GM12878 (cell line): ENCODE results near the gene TXLNG. TPM values are rescaled to one million over a fixed set of nuclear protein-coding genes. Genes with fewer than 3 reads are reported as not detected.

ENCODE experiments used
- ATAC-seq: fragments of 200-7000 bp; cut with Tn5 transposase; 3 replicates; pipeline ENCODE4 v1.9.1; 2020; ENCODE audit warnings: mild to moderate bottlenecking, moderate library complexity
- BruUV-seq: library from RNA; stranded (reverse); fragments of 400-500 nt; replicated peaks from 2 replicates; lab custom pipeline; 2021; lab: Mats Ljungman, UMichigan
- CTCF ChIA-PET: fragments of 300-600 bp; sonication (Branson Sonifier 250); formaldehyde crosslinking; extraction: SDS; loops from one replicate; lab custom pipeline; 2021; ENCODE audit warnings: inconsistent platforms; lab: Yijun Ruan, JAX
- POLR2A ChIA-PET: fragments of 350-600 bp; formaldehyde crosslinking; extraction: SDS; loops from one replicate; lab custom pipeline; 2021; ENCODE audit warnings: inconsistent platforms; lab: Charles Lee
- RAD21 ChIA-PET: fragments of 300-600 bp; sonication (Branson Sonifier 250); formaldehyde crosslinking; loops from one replicate; lab custom pipeline; 2023; ENCODE audit warnings: antibody characterized with exemption; ENCODE audit not compliant: unreplicated experiment; lab: Charles Lee
- SMC1A ChIA-PET: fragments of 300-600 bp; sonication (Branson Sonifier 250); formaldehyde crosslinking; loops from one replicate; lab custom pipeline; 2023; ENCODE audit not compliant: unreplicated experiment, uncharacterized antibody; lab: Charles Lee
- DNase-seq: peaks from one replicate; pipeline ENCODE4 v3.0.0-alpha.2; 2011; ENCODE audit warnings: low read depth, low spot score
- FAIRE-seq: peaks from 3 replicates; lab custom pipeline; 2011; peaks lifted over from hg19 to GRCh38; lab: Jason Lieb, UNC
- H2AFZ ChIP-seq: 2 replicates; pipeline ENCODE4 v1.6.0; 2011; ENCODE audit warnings: low read depth, low read length, control low read depth; ENCODE audit not compliant: control insufficient read depth
- H3K27ac ChIP-seq: 2 replicates; pipeline ENCODE4 v1.5.1; 2011; ENCODE audit warnings: control low read depth; ENCODE audit not compliant: control insufficient read depth, insufficient read depth
- H3K27me3 ChIP-seq, 2 experiments: replicated peaks in 1 of 2; 2 replicates each; pipeline versions ENCODE4 v1.6.0 to v1.6.1; 2011; ENCODE audit warnings: low read length in 1 of 2; ENCODE audit not compliant: control insufficient read depth in 2 of 2, insufficient read depth in 2 of 2
- H3K36me3 ChIP-seq, 2 experiments: 2 replicates each; pipeline ENCODE4 v1.5.1; 2011; ENCODE audit warnings: low read length in 1 of 2; ENCODE audit not compliant: control insufficient read depth in 2 of 2, insufficient read depth in 2 of 2
- H3K4me1 ChIP-seq: 2 replicates; pipeline ENCODE4 v1.6.1; 2011; ENCODE audit warnings: mild to moderate bottlenecking, low read length, moderate library complexity, mixed read lengths; ENCODE audit not compliant: control insufficient read depth, insufficient read depth
- H3K4me2 ChIP-seq: 2 replicates; pipeline ENCODE4 v1.6.0; 2011; ENCODE audit warnings: control low read depth; ENCODE audit not compliant: control insufficient read depth, insufficient read depth
- H3K4me3 ChIP-seq: fragments of 200-600 bp; sonication (generic); 2 replicates; pipeline ENCODE4 v1.5.1; 2016
- H3K79me2 ChIP-seq: 2 replicates; pipeline ENCODE4 v1.6.0; 2011; ENCODE audit warnings: low read length; ENCODE audit not compliant: control insufficient read depth, insufficient read depth
- H3K9ac ChIP-seq: 2 replicates; pipeline ENCODE4 v1.8.0; 2011; ENCODE audit warnings: low read length, control low read depth, mixed read lengths; ENCODE audit not compliant: control insufficient read depth, insufficient read depth
- H3K9me3 ChIP-seq: replicated peaks from 3 replicates; pipeline ENCODE4 v1.5.1; 2011; ENCODE audit warnings: mild to moderate bottlenecking, low read length; ENCODE audit not compliant: control insufficient read depth, insufficient read depth
- H4K20me1 ChIP-seq: 2 replicates; pipeline ENCODE4 v1.6.0; 2011; ENCODE audit not compliant: control insufficient read depth, insufficient read depth
- FOXM1 ChIP-seq: IDR thresholded peaks from 2 replicates; pipeline ENCODE4 v1.6.1; 2012; ENCODE audit warnings: low read depth, mild to moderate bottlenecking, inconsistent platforms, low read length, moderate library complexity
- HDAC6 ChIP-seq: fragments of 200-600 bp; sonication (generic); IDR thresholded peaks from one replicate; pipeline ENCODE4 v1.8.0; 2017; ENCODE audit warnings: antibody characterized with exemption; ENCODE audit not compliant: unreplicated experiment
- JUND ChIP-seq: IDR thresholded peaks from 2 replicates; pipeline ENCODE4 v1.6.1; 2012; ENCODE audit warnings: low read depth, mild to moderate bottlenecking, low read length, improper control_type of control experiment, moderate library complexity
- KDM1A ChIP-seq: fragments of 200-600 bp; sonication (generic); IDR thresholded peaks from 2 replicates; pipeline ENCODE4 v1.6.1; 2016; ENCODE audit warnings: borderline replicate concordance
- MTA3 ChIP-seq: IDR thresholded peaks from 2 replicates; pipeline ENCODE4 v1.6.1; 2012; ENCODE audit warnings: low read length, inconsistent platforms, borderline replicate concordance
- NRF1 ChIP-seq: conservative IDR thresholded peaks from 2 replicates; pipeline ENCODE4 v1.6.1; 2011; ENCODE audit warnings: mild to moderate bottlenecking, low read depth, low read length, improper control_type of control experiment
- RFX5 ChIP-seq: IDR thresholded peaks from 2 replicates; pipeline ENCODE4 v1.6.1; 2011; ENCODE audit warnings: low read depth, low read length, improper control_type of control experiment
- SKIL ChIP-seq: fragments of 450-650 bp; IDR thresholded peaks from 2 replicates; pipeline ENCODE4 v1.6.1; 2017; ENCODE audit warnings: mild to moderate bottlenecking, low read depth, inconsistent platforms; ENCODE audit not compliant: poor library complexity, severe bottlenecking
- SMARCA5 ChIP-seq: fragments of 450-650 bp; IDR thresholded peaks from 2 replicates; pipeline ENCODE4 v1.6.1; 2017; ENCODE audit warnings: mild to moderate bottlenecking
- SMC3 ChIP-seq: IDR thresholded peaks from 2 replicates; pipeline ENCODE4 v1.6.1; 2011; ENCODE audit warnings: low read length, improper control_type of control experiment, borderline replicate concordance
- ZSCAN29 ChIP-seq: fragments of 450-650 bp; IDR thresholded peaks from 2 replicates; pipeline ENCODE4 v1.6.1; 2017; ENCODE audit warnings: mild to moderate bottlenecking, moderate library complexity
- WGBS: methylation state at CpG from one replicate; pipeline ENCODE4 v1.1.6; 2016; ENCODE audit warnings: low lambda C conversion rate; ENCODE audit not compliant: insufficient replicate concordance, insufficient coverage; ENCODE audit errors: missing lambda C conversion rate; 5-methylcytosine and 5-hydroxymethylcytosine counted together
- in situ Hi-C: fragments of 300-500 bp; cut with MboI; formaldehyde crosslinking; loops from 9 replicates; pipeline ENCODE4 v1.14.3; 2018; ENCODE audit warnings: mixed read lengths
- intact Hi-C: fragments of 100-400 bp; cut with micrococcal nuclease; formaldehyde crosslinking; loops from one replicate; pipeline ENCODE4 v1.14.2; 2022; ENCODE audit not compliant: unreplicated experiment
- polyA plus RNA-seq, 11 experiments: library from polyadenylated mRNA; depleted of rRNA in 4 of 11; unstranded in 6 of 11; stranded (reverse) in 5 of 11; fragments of >200 nt; fragmentation: Nextera tagmentation in 4 of 11; fragmentation: Illumina TruSeq in 1 of 11; extraction: Ambion mirVana in 4 of 11; extraction: Trizol in 1 of 11; gene quantifications; 1 replicate in 1 of 11; 2 replicates in 10 of 11; pipeline versions ENCODE4 v1.2.1 to v1.2.3, GENCODE V29; 2011 to 2016; ENCODE audit warnings: inconsistent platforms in 2 of 11, missing spikeins in 2 of 11, low read depth in 1 of 11
- total RNA-seq, 4 experiments: library from RNA; depleted of rRNA in 3 of 4; stranded (reverse); fragments of >200 nt in 3 of 4; fragmentation: Illumina TruSeq in 1 of 4; extraction: Trizol in 1 of 4; gene quantifications; 2 replicates each; pipeline versions ENCODE4 v1.2.1 to v1.2.3, GENCODE V29; 2013 to 2021
- TF ChIP-seq, protein P1 (sequence below): IDR thresholded peaks from 2 replicates; pipeline ENCODE4 v1.6.1; 2011; ENCODE audit warnings: mild to moderate bottlenecking, low read depth, low read length, moderate library complexity; ENCODE audit not compliant: insufficient replicate concordance

TXLNG gene
- total and polyA plus RNA-seq, 10 of the 15 experiments (the other 5 are each of a cell fraction or from before 2014, with no cell fraction given), result 9.9 to 40.7 (median 19.5) TPM

- no peak for TF ChIP-seq NRF1
- TF ChIP-seq SMARCA5, result no peak
Observed at GRCh38 chrX:16839219-16839851, 53.1 kb downstream of the TXLNG start (continued).

GRCh38 chrX:16839852-16840460 lies 53.7 kb downstream of the TXLNG start:
- H3K4me2 ChIP-seq, result no peak overlapping the region
- H3K9me3 ChIP-seq, result no peaks in the 10 kb centered on the region
- DNase-seq, result no peak
- intact Hi-C loops (no loop called here), in situ Hi-C loops (no loop called here)
- TF ChIP-seq SMC3, result no peak
- H2AFZ ChIP-seq, result no peak overlapping the region
- no peaks in the 10 kb centered on the region for H4K20me1 ChIP-seq
- ChIA-PET CTCF (interaction anchor here (1.0 to 1.2 kb wide), 2 partner anchors 11 to 14 kb away, joined by 3 to 5 read pairs; no protein-coding TSS in a partner anchor), RAD21 (no interaction called here), SMC1A (interaction anchor here (2.0 kb wide), 1 partner anchor 14 kb away, joined by 5 read pairs; no protein-coding TSS in a partner anchor), POLR2A (no interaction called here)
- H3K27ac ChIP-seq, result no peak overlapping the region
- H3K79me2 ChIP-seq, result no peaks in the 10 kb centered on the region
- H3K4me1 ChIP-seq, result no peaks in the 10 kb centered on the region
- ATAC-seq, result no peak
- no TSS peak for BruUV-seq
- no peaks in the 10 kb centered on the region for H3K27me3 ChIP-seq
- WGBS, result 95% methylated on average over 14 of the region's 14 CpGs
- no peak for FAIRE-seq
- no peak overlapping the region for H3K9ac ChIP-seq
- H3K36me3 ChIP-seq, result peaks cover 10 to 33% of the 10 kb centered on the region in 2 experiments
- H3K4me3 ChIP-seq, result no peak overlapping the region

- intact Hi-C loops (no loop called here), in situ Hi-C loops (no loop called here)
- Histone ChIP-seq H3K9ac (no peak overlapping the region), H3K4me2 (no peak overlapping the region), H2AFZ (no peak overlapping the region), H3K4me1 (no peaks in the 10 kb centered on the region), H3K27ac (no peak overlapping the region), H3K27me3 (no peaks in the 10 kb centered on the region), H3K79me2 (no peaks in the 10 kb centered on the region), H3K9me3 (no peaks in the 10 kb centered on the region), H3K4me3 (no peak overlapping the region), H4K20me1 (no peaks in the 10 kb centered on the region), H3K36me3 (peaks cover 8 to 27% of the 10 kb centered on the region in 2 experiments)
- POLR2A ChIA-PET, result no interaction called here
- ATAC-seq, result no peak
- WGBS, result 100% methylated on average over 3 of the region's 3 CpGs
- no TSS peak for BruUV-seq
- no peak for FAIRE-seq
- SMC1A ChIA-PET, result no interaction called here
- no peak for DNase-seq
- RAD21 ChIA-PET, result no interaction called here
- CTCF ChIA-PET, result interaction anchor here (2.1 kb wide), 1 partner anchor 17 kb away, joined by 12 read pairs; no protein-coding TSS in a partner anchor
- no peak for TF ChIP-seq SMC3
- no peak for TF ChIP-seq HDAC6
- TF ChIP-seq RFX5, result no peak
- no peak for TF ChIP-seq MTA3
- TF ChIP-seq ZSCAN29, result no peak
- TF ChIP-seq SKIL, result no peak
- no peak for TF ChIP-seq KDM1A
- TF ChIP-seq FOXM1, result no peak
- TF ChIP-seq, protein P1, sequence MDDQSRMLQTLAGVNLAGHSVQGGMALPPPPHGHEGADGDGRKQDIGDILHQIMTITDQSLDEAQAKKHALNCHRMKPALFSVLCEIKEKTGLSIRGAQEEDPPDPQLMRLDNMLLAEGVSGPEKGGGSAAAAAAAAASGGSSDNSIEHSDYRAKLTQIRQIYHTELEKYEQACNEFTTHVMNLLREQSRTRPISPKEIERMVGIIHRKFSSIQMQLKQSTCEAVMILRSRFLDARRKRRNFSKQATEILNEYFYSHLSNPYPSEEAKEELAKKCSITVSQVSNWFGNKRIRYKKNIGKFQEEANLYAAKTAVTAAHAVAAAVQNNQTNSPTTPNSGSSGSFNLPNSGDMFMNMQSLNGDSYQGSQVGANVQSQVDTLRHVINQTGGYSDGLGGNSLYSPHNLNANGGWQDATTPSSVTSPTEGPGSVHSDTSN, result no peak
- no peak for TF ChIP-seq JUND
Observed at GRCh38 chrX:16842684-16843083, 56.4 kb downstream of the TXLNG start.
